Neural cell (in vitro differentiated cells): ENCODE data around the gene DOCK4.

ENCODE experiments used
- CTCF ChIP-seq: fragments of 450-650 bp; IDR thresholded peaks from 2 replicates; pipeline ENCODE4 v1.5.1; 2014; ENCODE audit warnings: antibody characterized with exemption, mild to moderate bottlenecking, moderate library complexity; ENCODE audit not compliant: poor library complexity, severe bottlenecking
- EZH2 ChIP-seq: fragments of 200-600, 300-800 bp; shearing (Covaris generic), sonication (generic); IDR thresholded peaks from 2 replicates; pipeline ENCODE4 v1.6.1; 2014; ENCODE audit warnings: antibody characterized with exemption, low read length, borderline replicate concordance, mild to moderate bottlenecking; ENCODE audit not compliant: insufficient read depth, poor library complexity, severe bottlenecking
- POLR2AphosphoS5 ChIP-seq: IDR thresholded peaks from 2 replicates; pipeline ENCODE4 v1.6.1; 2012
- REST ChIP-seq: IDR thresholded peaks from 2 replicates; pipeline ENCODE4 v1.6.1; 2012; ENCODE audit warnings: borderline replicate concordance

DNA sequence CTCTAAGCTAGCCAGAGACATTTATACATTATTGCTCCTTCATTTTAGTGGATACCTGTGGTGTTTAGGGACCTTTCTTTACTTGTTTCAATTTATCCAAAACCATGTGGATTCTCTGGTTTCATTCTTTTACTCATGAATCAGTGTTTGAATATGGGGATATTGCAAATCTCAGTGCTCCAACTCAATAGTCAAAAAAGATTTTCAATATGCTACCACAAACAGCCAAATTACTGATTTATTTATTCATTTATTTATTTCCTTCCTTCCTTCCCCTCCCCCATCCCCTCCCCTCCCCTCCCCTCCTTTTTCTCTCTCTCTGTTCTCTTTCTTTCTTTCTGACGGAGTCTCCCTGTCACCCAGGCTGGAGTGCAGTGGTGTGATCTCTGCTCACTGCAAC lies 390.8 kb downstream of the DOCK4 start:
- no peak for TF ChIP-seq POLR2AphosphoS5
- no peak for TF ChIP-seq CTCF
- no peak for TF ChIP-seq EZH2
- TF ChIP-seq REST, result no peak
